ENCODE data around the gene TMEM255A.

Gene TMEM255A

GRCh38 chrX:120301497-120301896 lies 9.8 kb downstream of the TMEM255A start:
- TF ChIP-seq ZNF70 (CRISPR knock-in tag; IDR thresholded peaks at IDR 0.05) (no peak), SNAI2 (CRISPR knock-in tag; IDR thresholded peaks at IDR 0.05) (no peak), CSRNP3 (CRISPR knock-in tag; IDR thresholded peaks at IDR 0.05) (no peak), CSDC2 (CRISPR knock-in tag; IDR thresholded peaks at IDR 0.05) (no peak), TSHZ2 (CRISPR knock-in tag; IDR thresholded peaks at IDR 0.05) (no peak), TCF4 (CRISPR knock-in tag; IDR thresholded peaks at IDR 0.05; ENCODE audit: borderline replicate concordance) (no peak), ZNF8 (CRISPR knock-in tag; IDR thresholded peaks at IDR 0.05) (no peak), OSR1 (CRISPR knock-in tag; IDR thresholded peaks at IDR 0.05) (no peak), GLIS3 (CRISPR knock-in tag; IDR thresholded peaks at IDR 0.05) (no peak), ZFP30 (CRISPR knock-in tag; IDR thresholded peaks at IDR 0.05) (no peak), TOX (CRISPR knock-in tag; IDR thresholded peaks at IDR 0.05; ENCODE audit: borderline replicate concordance) (no peak), BACH2 (CRISPR knock-in tag; IDR thresholded peaks at IDR 0.05; ENCODE audit: borderline replicate concordance) (no peak), RARB (CRISPR knock-in tag; IDR thresholded peaks at IDR 0.05) (no peak), POU6F1 (CRISPR knock-in tag; IDR thresholded peaks at IDR 0.05; ENCODE audit: borderline replicate concordance, low read depth) (no peak), PPARA (CRISPR knock-in tag; IDR thresholded peaks at IDR 0.05; ENCODE audit: borderline replicate concordance) (no peak)
- no peak for ATAC-seq

GRCh38 chrX:120299928-120300327 lies 11.3 kb downstream of the TMEM255A start:
- TF ChIP-seq PPARA (CRISPR knock-in tag; IDR thresholded peaks at IDR 0.05; ENCODE audit: borderline replicate concordance) (no peak), ZNF565 (CRISPR knock-in tag; conservative IDR thresholded peaks at IDR 0.05; ENCODE audit: low read depth) (no peak), ISL1 (CRISPR knock-in tag; IDR thresholded peaks at IDR 0.05) (no peak), OSR1 (CRISPR knock-in tag; IDR thresholded peaks at IDR 0.05) (no peak), ZFP30 (CRISPR knock-in tag; IDR thresholded peaks at IDR 0.05) (no peak), SNAI2 (CRISPR knock-in tag; IDR thresholded peaks at IDR 0.05) (no peak), ZNF8 (CRISPR knock-in tag; IDR thresholded peaks at IDR 0.05) (no peak), GLIS3 (CRISPR knock-in tag; IDR thresholded peaks at IDR 0.05) (no peak), TCF4 (CRISPR knock-in tag; IDR thresholded peaks at IDR 0.05; ENCODE audit: borderline replicate concordance) (no peak), ARNTL (CRISPR knock-in tag; IDR thresholded peaks at IDR 0.05; ENCODE audit: borderline replicate concordance, low read depth) (no peak), ZFP3 (CRISPR knock-in tag; IDR thresholded peaks at IDR 0.05) (no peak), TSHZ2 (CRISPR knock-in tag; IDR thresholded peaks at IDR 0.05) (no peak), ESRRG (CRISPR knock-in tag; IDR thresholded peaks at IDR 0.05) (no peak), TOX (CRISPR knock-in tag; IDR thresholded peaks at IDR 0.05; ENCODE audit: borderline replicate concordance) (no peak), POU6F1 (CRISPR knock-in tag; IDR thresholded peaks at IDR 0.05; ENCODE audit: borderline replicate concordance, low read depth) (no peak), PATZ1 (CRISPR knock-in tag; IDR thresholded peaks at IDR 0.05; ENCODE audit: borderline replicate concordance) (no peak), CSRNP3 (CRISPR knock-in tag; IDR thresholded peaks at IDR 0.05) (no peak), CSDC2 (CRISPR knock-in tag; IDR thresholded peaks at IDR 0.05) (no peak)
- ATAC-seq = no peak

All from SK-N-SH treated with all-trans-retinoic acid at 6 μM for 48 hours (cell line).